ENCODE data around the gene ATXN7L3.
"Not testable (repeated sequence)": the region's sequence is repeated elsewhere in the genome, so short reads cannot be mapped to it uniquely, and the experiment has no call there.

The ATXN7L3 gene

GRCh38 chr17:44164476-44164875, 35.2 kb downstream of the ATXN7L3 start:
- Histone ChIP-seq H3K4me1 (no peaks in the 10 kb centered on the region), H3K4me3 (no peak overlapping the region), H3K27me3 (ENCODE audit: low read depth) (no peaks in the 10 kb centered on the region), H3K9me3 (no peaks in the 10 kb centered on the region), H3K36me3 (replicated peaks) (peaks cover 25% of the 10 kb centered on the region)
- in situ Hi-C loops (cut with MboI; ENCODE audit: low sequenced_read_pairs) = no loop called here
- no peak for DNase-seq (ENCODE audit: low spot score in 2 of 2)

GRCh38 chr17:44159519-44160210, 40.0 kb downstream of the ATXN7L3 start:
- Histone ChIP-seq H3K36me3 (replicated peaks) (peaks cover 61% of the 10 kb centered on the region), H3K27me3 (ENCODE audit: low read depth) (no peaks in the 10 kb centered on the region), H3K4me3 (no peak overlapping the region), H3K9me3 (no peaks in the 10 kb centered on the region), H3K4me1 (no peaks in the 10 kb centered on the region)
- no peak for DNase-seq (ENCODE audit: low spot score in 2 of 2)
- in situ Hi-C loops (cut with MboI; ENCODE audit: low sequenced_read_pairs) = no loop called here

GRCh38 chr17:44155488-44155887, 44.2 kb downstream of the ATXN7L3 start:
- Histone ChIP-seq H3K36me3 (replicated peaks) (peaks cover 60% of the 10 kb centered on the region), H3K4me1 (no peaks in the 10 kb centered on the region), H3K9me3 (no peaks in the 10 kb centered on the region), H3K27me3 (ENCODE audit: low read depth) (no peaks in the 10 kb centered on the region), H3K4me3 (no peak overlapping the region)
- no peak for DNase-seq (ENCODE audit: low spot score in 2 of 2)
- in situ Hi-C loops (cut with MboI; ENCODE audit: low sequenced_read_pairs) = no loop called here

GRCh38 chr17:44152875-44153274, 46.8 kb downstream of the ATXN7L3 start:
- no peaks in the 10 kb centered on the region for H3K9me3 ChIP-seq
- no peak overlapping the region for H3K4me3 ChIP-seq
- H3K36me3 ChIP-seq (replicated peaks) = peaks cover 65% of the 10 kb centered on the region
- in situ Hi-C loops (cut with MboI; ENCODE audit: low sequenced_read_pairs) = no loop called here
- DNase-seq (ENCODE audit: low spot score in 2 of 2) = no peak
- H3K4me1 ChIP-seq = no peaks in the 10 kb centered on the region
- H3K27me3 ChIP-seq (ENCODE audit: low read depth) = no peaks in the 10 kb centered on the region

- Histone ChIP-seq H3K36me3 (replicated peaks) (peaks cover 70% of the 10 kb centered on the region), H3K27me3 (ENCODE audit: low read depth) (no peaks in the 10 kb centered on the region), H3K9me3 (no peaks in the 10 kb centered on the region), H3K4me3 (no peak overlapping the region), H3K4me1 (no peaks in the 10 kb centered on the region)
- in situ Hi-C loops (cut with MboI; ENCODE audit: low sequenced_read_pairs) = no loop called here
- no peak for DNase-seq (ENCODE audit: low spot score in 2 of 2)
Observed at GRCh38 chr17:44149750-44150329, 49.8 kb downstream of the ATXN7L3 start.

GRCh38 chr17:44149066-44149465, 50.6 kb downstream of the ATXN7L3 start:
- H3K4me3 ChIP-seq; H3K9me3 ChIP-seq; H3K27me3 ChIP-seq (ENCODE audit: low read depth); DNase-seq (ENCODE audit: low spot score in 2 of 2); in situ Hi-C loops (cut with MboI; ENCODE audit: low sequenced_read_pairs); H3K4me1 ChIP-seq: not testable (repeated sequence)
- H3K36me3 ChIP-seq (replicated peaks) = peaks cover 62% of the 10 kb centered on the region

- no peaks in the 10 kb centered on the region for H3K9me3 ChIP-seq
- H3K4me1 ChIP-seq = peaks cover 3% of the 10 kb centered on the region
- no peaks in the 10 kb centered on the region for H3K27me3 ChIP-seq (ENCODE audit: low read depth)
- no peak for DNase-seq (ENCODE audit: low spot score in 2 of 2)
- no peak overlapping the region for H3K4me3 ChIP-seq
- in situ Hi-C loops (cut with MboI; ENCODE audit: low sequenced_read_pairs) = no loop called here
- H3K36me3 ChIP-seq (replicated peaks) = peaks cover 55% of the 10 kb centered on the region
Observed at GRCh38 chr17:44147812-44148211, 51.9 kb downstream of the ATXN7L3 start.

GRCh38 chr17:44146375-44147346, 53.0 kb downstream of the ATXN7L3 start:
- Histone ChIP-seq H3K27me3 (ENCODE audit: low read depth) (no peaks in the 10 kb centered on the region), H3K4me3 (no peak overlapping the region), H3K4me1 (peaks cover 6% of the 10 kb centered on the region), H3K9me3 (no peaks in the 10 kb centered on the region), H3K36me3 (replicated peaks) (peaks cover 51% of the 10 kb centered on the region)
- no peak for DNase-seq (ENCODE audit: low spot score in 2 of 2)
- in situ Hi-C loops (cut with MboI; ENCODE audit: low sequenced_read_pairs) = no loop called here

GRCh38 chr17:44144966-44145739, 54.5 kb downstream of the ATXN7L3 start:
- in situ Hi-C loops (cut with MboI; ENCODE audit: low sequenced_read_pairs) = no loop called here
- no peak for DNase-seq (ENCODE audit: low spot score in 2 of 2)
- peaks cover 48% of the 10 kb centered on the region for H3K36me3 ChIP-seq (replicated peaks)

GRCh38 chr17:44143921-44144320, 55.8 kb downstream of the ATXN7L3 start:
- in situ Hi-C loops (cut with MboI; ENCODE audit: low sequenced_read_pairs); H3K4me3 ChIP-seq; H3K27me3 ChIP-seq (ENCODE audit: low read depth); H3K4me1 ChIP-seq; H3K9me3 ChIP-seq; DNase-seq (ENCODE audit: low spot score in 2 of 2): not testable (repeated sequence)
- peaks cover 38% of the 10 kb centered on the region for H3K36me3 ChIP-seq (replicated peaks)

More at GRCh38 chr17:44144966-44145739, 54.5 kb downstream of the ATXN7L3 start:
- Histone ChIP-seq H3K4me1 (peaks cover 10% of the 10 kb centered on the region), H3K4me3 (no peak overlapping the region), H3K9me3 (no peaks in the 10 kb centered on the region), H3K27me3 (ENCODE audit: low read depth) (no peaks in the 10 kb centered on the region)

Measured in HAP-1 (cell line).